GM18909 (cell line): Measurements from ENCODE around the gene C17orf58.
A peak's percentile ranks its signal among the peaks of the same experiment; 100 is the strongest.
"Not testable (repeated sequence)": the region's sequence is repeated elsewhere in the genome, so short reads cannot be mapped to it uniquely, and the experiment has no call there.

Source experiments
- ATAC-seq: cut with Tn5 transposase; IDR thresholded peaks from one replicate; pipeline ENCODE4 v1.9.1; 2021; ENCODE audit warnings: mild to moderate bottlenecking; ENCODE audit not compliant: unreplicated experiment, poor library complexity

The C17orf58 gene

DNA sequence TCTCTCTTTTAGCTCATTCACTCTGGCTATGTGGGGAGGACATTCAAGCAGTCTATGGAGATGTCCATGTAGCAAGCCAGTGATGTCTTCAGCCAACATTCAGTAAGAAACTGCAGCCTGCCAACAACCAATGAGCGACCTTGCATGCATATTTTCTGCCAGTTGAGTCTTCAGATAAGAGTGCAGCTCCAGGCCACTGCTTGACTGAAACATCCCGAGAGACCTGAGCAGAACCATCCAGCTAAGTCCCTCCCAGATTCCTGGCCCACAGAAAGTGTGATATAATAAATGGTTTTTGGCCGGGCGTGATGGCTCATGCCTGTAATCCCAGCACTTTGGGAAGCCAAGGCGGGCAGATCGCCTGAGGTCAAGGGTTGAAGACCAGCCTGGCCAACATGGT lies 10.5 kb upstream of the C17orf58 start:
- ATAC-seq, result no peak

DNA sequence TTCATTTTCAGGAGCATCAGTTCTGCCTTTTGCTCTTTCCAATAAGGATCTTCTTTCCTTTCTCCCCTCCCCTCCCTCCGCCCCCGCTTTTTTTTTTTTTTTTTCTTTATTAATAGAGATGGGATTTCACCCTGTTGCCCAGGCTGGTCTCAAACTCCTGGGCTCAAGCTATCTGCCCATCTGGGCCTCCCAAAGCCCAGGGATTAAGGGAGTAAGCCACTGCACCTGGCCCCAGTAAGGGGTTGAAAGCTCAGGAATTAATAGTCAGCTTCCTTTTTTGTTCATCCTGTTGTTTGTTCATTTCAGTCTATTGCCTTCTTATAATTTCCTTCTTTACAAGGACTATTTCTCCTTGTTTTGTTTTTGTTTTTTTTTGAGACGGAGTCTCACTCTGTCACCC lies 7.9 kb upstream of the C17orf58 start:
- ATAC-seq, result no peak

DNA sequence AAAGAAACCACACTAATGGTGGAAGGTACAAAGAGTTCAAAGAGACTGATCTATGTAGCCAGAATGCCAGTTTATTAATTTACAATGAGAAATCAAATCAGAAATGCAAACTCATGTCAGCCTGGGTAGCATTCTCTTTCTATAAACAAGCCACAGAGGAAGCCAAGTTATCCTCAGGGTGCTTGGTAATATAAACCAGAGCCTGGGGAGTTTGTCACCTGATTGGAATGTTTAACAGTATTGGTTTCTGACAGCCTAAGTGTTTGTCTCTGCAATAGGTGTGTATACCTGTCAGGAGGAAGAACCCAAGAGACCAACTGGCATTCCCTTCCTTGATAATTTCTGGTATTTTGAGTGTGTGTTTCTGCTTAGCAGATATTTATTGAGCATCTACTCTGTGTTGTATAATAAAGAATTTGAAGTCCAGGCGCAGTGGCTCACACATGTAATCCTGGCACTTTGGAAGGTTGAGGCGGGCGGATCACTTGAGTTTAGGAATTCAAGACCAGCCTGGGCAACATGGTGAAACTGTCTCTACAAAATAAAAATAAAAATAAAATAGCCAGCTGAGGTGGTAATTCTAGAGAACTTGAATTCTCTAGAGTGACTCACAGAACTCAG lies 3.1 kb upstream of the C17orf58 start:
- ATAC-seq, result no peak

DNA sequence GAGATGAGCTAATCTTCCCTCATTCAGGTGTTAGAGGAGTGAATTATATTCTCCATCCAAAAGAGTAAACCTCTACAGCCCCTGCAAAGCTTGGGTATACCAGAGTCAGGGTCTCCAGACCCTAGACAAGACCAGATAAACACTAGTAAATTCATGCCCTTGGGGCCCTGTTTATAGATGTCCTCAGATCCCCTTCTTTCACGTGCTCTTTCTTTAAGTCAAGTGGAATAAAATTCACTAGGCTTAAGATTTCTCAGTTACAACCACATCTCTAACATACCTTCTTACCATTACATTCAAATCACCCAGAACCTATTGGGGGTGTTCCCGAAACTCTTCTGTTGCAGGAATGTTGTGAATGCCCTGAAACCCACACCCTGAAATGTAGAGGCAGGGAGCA lies 2.2 kb upstream of the C17orf58 start:
- no peak for ATAC-seq

DNA sequence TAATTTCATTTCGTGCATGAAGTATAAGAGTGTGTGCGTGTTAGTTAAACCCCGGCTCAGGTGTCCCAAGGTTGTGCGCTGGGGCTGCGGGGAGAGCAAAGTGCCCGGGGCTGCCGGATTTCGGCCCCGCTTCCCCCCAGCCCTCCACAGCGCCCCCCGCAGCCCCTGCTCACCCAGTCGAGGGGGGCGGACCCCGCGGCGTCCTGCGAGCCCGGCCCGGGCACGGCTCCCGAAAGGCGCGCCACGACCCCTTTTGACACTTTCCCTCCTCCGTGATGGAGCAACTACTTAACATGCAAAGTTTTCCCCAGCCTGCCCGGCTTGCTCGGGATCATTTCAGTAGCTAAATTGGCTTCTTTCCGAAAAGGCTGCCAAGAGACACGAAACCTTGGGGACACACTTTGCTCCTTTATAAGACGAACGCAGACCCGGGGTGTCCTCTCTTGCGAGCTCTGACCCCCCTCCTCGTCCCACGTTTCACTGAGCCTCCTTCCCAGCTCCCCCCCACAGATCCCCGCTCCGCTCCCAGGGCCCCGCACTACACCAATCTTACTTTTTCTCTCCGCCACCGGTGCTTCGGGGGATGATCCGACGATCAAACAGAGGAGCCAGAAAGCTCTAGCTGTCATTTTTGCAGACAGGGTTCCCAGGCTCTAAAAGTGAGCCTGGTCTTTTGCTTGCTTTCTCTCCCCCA lies 552 bp downstream of the C17orf58 start:
- no peak for ATAC-seq

DNA sequence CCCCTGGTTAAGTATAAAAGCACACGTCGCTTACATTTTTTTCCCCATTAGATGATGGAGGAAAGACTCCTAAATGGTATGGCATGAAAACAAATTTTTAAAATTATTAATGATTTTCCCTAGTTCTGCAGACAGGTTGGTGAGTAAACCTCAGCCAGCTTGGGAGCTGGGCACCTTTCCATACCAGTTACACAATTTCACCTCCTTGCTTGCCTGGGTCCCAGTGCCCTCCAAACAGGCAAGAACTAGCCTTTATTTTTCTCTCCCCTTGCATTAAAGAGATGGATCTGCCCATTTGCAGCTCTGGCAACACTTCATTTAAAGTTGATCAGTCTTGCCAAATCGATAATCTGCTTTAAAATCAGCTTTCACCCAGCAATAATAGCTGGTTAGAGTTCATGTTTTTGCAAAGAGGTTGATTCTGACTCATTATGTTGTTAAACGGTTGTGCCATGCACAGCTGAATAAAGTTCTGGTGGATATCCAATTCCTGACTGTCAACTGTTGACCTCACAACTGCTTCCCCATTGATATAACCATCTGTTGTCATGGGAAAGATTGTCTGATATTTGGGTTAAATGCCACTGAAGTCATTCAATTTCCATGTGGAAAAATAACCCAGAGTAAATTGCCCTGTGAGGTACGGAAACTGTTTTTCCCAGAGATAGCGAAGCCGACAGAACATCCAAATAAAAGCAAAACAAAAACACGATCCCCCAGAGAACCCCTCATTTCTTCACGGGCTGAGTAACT lies 1.3 kb downstream of the C17orf58 start:
- no peak for ATAC-seq

DNA sequence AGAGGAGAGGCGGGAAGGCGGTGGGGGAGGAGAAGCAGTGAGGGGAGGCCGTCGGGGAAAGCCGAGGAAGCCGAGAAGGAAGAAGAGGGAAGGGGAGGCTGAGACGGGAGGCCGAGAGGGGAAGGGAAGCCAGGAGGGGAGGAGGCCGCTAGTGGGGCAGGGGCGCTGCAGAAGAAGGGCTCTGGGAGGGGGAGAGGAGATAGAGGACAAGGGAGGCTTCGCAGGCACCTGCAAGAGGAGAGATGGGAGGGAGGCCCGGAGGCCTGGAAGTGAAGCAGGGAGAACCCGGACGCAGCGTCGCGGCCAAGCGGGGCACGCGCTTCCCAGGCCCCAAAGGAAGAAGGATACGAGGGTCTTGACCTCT lies 2.3 kb downstream of the C17orf58 start:
- no peak for ATAC-seq

DNA sequence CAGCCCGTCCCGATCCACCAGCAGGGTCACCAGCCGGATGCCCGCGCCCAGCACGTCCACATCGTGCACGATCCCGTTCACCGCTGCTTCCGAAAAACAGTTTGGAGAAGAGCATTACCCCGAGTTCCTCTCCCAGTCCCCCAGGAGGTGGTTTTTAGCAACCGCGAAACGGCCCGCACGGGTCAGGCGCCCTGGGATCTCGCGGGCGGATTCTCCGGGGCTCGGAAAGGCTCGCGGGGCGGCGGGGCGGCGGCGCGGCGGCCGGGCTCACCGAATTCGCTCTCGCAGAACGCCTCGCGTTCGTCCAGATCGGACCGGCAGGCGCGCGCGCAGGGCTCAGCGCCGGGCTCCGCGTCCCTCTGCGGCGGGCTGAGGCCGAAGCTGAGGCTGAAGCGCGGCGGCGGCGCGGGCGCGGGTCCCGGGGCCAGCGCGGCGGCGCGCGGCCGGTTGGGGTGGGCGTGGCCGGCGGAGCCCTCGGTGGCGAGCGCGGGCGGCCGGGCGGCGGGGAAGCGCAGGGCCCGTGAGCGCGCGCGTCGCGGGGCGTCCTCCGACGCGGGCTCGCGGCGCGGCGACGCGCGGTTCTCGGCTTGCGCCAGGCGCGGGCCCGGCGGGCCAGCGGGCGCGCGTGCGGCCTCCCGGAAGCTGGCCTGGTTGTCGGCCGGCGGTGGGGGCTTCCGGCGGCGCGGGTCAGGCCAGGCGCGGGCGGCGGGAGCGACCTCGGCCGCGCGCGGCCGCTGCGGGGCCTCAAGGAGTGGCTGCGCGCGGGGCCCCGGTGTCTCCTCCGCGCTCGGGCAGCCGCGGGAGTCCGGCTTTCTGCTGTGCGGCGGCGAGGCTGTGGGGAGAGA lies 2.9 kb downstream of the C17orf58 start:
- ATAC-seq, result peak; percentile 83

DNA sequence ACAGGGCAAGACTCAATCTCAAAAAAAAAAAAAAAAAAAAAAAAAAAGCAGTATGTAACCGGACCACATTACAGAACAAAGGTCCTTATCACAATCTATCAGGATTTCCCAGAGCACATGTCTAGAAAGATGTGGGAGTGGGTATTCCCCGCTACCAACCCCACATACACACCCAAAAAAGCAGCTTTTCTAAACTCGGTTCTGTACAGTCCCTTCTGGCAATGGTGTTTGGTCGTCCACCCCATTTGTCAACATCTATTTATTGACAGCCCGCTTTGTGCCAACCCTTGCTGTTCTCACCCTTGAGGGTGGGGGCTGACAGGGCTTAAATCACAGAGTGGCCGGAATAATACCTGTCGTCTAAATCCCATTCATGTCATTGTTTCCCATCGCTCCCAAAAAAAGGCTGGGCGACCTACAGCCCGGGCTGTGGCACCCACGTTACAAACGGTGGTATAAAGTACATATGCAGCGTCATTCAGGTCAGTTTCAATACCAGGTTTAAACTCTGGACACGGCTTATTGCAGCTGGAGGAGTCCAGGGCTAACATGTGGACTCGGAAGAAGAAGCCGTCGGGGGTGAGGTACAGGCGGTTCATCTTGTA lies 3.6 kb downstream of the C17orf58 start:
- ATAC-seq, result peak; percentile 1

DNA sequence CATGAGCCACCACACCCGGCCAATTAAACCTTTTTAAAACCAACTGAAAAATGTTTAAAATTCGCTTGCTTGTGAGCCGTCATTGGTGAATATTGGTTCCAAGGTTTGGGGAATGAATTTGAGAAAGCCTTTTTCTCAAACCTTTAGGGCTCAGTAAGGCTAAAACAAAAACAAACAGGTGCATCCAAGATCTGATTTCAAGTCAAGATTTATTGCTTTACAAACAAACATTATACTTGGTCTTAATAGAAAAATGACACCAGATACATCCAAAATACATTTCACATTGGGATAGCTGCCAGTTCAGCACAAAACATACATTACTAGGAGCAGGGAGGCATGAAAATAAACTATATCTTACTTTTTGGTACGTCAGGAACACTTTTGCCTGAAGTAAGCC lies 5.4 kb downstream of the C17orf58 start:
- ATAC-seq, result no peak

DNA sequence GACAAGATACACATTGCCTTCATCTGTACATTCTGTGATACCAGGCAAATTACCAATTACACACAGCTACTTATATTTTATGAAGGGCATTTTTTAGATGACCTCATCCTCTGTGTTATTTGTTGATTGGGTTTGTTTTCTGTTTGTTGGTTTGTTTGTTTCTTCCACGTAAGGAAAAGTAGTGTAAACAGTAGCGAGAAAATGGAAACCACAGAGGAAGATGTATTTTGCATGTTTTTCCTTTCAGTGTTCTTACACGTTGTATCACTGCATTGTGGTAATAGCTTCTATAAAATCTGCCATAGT lies 12.9 kb downstream of the C17orf58 start:
- ATAC-seq, result no peak

DNA sequence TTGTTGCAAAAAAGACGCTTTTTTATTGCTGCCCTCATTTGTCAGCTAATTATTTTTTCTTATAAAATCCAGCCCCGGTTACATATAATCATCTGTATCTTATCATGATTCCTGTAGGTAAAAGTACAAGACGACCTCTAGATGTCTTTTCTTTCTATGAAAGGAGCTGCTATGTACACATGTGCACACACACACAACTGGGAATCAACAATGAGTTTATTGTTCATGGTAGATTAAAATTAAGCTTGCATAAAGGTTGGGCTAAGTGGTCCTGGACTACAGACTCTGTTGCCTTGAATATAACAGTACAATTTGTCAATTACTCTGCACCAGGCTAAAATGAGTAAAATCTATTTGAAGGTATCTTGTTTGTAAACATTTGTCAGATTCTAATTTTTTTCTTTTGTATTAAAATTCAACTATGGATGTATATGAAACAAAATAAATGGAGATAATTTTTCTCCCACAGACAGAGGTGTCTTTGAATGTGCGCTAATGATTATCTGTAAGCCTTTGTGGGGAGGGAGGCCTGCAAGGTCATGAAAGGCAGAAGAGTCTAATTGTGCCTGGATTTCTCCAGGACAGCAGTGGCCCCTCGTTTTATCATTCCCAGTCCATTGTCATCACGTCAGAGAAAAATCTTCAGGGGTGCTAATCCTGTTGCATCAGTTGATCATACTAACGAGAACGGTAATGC lies 13.4 kb downstream of the C17orf58 start:
- no peak for ATAC-seq

DNA sequence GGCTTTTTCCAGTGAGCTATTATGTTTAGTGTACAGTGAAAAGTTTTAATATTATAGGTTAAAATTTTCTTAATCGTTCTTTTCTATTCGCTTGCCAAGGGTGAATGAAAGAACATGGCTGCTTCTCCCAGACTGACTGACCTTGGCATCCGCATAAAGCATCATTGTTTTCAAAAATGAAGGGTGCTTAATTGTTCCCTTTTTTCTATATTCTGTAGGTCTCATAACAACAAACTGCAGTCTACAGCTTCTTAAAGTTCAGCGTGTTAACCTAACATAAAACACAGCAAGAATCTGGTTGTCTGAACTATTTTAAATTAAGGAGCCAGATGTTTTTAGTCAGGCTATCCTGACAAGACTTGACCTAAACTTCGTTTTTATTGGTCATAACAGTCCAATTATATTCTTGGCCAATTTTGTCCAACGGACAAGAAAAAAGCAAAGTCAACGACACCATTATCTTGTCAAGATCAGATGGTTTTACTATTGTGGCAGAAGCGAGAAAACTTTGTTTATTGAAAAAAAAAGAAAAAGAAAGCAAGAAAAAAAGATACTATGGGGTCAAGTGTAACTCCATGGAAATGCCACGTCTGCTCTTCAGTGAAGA lies 14.1 kb downstream of the C17orf58 start:
- no peak for ATAC-seq

DNA sequence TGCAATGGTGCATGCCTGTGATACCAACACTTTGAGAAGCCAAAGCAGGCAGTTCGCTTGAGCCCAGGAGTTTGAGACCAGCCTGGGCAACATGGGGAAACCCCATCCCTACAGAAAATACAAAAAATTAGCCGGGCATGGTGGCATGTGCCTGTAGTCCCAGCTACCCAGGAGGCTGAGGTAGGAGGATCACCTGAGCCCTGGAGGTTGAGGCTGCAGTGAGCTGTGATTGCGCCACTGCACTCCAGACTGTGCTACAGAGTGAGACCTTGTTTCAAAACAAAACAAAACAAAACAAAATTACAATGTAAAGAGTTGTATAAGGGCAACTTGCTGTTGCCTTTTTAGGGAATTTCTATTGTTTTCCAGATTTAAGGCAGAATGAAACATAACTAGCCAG lies 15.4 kb downstream of the C17orf58 start:
- not testable (repeated sequence) for ATAC-seq

DNA sequence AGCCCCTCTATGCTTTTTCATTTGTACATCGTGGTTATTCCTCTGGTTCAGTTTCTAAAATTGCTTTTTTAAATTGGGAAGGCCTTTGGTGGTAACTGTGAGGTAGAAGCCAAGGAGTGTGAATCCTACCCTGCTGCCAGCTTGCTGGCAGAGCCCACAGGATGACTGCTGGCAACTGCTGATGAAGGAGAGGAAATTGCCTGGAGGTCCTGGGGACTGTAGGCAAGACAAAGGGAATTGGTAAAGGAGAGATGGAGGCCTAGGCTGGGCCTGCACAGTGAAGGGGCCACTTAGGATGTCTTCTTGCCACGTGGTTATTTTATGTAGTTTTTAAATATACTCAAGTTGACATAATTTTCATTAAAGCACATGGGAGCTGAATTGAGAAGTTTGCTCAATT lies 15.8 kb downstream of the C17orf58 start:
- no peak for ATAC-seq

DNA sequence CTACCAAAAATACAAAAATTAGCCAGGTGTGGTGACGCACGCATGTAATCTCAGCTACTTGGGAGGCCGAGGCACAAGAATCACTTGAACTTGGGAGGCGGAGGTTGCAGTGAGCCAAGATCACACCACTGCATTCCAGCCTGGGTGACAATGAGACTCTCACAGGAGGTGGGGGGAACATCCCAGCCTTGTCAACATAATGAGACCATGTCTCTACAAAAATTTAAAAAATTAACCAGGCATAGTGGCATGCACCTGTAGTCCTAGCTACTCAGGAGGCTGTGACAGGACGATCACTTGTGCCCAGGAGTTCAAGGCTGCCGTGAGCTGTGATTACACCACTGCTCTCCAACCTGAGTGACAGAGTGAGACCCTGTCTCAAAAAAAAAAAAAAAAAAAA lies 20.0 kb downstream of the C17orf58 start:
- not testable (repeated sequence) for ATAC-seq

DNA sequence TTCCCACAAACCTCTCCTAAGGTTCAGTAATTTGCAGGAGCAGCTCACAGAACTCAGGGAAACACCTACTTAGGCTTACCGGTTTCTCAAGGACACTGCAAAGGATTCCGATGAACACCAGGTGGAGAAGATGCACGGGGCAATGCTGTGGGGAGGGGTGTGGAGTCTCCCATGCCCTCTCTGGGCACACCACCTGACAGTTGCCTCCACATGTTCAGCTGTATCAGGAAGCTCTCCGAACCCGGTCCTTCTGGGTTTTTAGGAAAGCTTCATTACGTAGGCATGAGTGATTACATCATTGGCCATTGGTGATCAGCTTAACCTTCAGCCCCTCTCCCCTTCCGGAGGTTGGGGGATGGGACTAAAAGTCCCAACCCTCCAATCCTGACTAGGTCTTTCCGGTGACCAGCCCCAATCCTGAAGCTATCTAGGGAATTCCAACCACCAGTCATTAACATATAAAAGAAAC lies 21.6 kb downstream of the C17orf58 start:
- no peak for ATAC-seq

DNA sequence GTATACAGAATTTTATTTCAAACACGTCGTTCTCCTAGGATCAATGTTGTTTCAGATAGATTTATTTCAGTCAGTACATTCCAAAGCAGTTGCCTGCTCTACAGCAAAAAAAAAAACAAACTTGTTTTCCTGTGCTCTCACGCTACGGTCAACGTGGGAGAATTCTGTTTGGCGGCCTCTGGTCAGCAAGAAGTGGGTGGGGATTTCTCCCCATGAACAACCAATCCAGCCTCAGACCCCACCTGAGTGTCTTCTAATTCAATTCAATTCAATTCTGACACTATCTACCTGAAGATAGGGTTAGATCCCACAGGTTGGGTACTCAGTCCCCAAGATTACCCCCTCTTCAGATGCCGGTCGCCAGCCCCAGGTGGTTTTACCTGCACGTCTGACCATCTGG lies 22.1 kb downstream of the C17orf58 start:
- ATAC-seq, result no peak

DNA sequence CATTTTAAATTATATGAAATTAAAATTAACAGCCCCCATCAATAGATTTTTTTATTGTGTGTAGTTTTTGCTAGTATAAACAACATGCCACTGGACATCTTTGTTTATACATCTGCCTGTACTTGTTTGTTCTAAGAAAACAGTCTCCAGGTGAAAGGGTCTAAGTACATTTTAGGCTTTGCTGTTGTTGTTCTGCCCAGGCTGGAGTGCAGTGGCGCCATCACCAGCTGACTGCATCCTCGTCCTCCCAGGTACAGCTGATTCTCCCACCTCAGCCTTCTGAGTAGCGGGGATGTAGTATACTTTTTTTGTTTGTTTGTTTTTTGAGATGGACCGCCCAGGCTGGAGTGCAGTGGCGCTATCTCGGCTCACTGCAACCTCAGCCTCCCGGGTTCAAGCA lies 25.5 kb downstream of the C17orf58 start:
- ATAC-seq, result no peak
